DND-41 (cell line): ENCODE measurements around the gene CKAP2L.

Experiments used
- CTCF ChIP-seq: IDR thresholded peaks from 2 replicates; pipeline ENCODE4 v1.5.1; 2012; ENCODE audit warnings: borderline replicate concordance, low read length, moderate library complexity, mild to moderate bottlenecking; ENCODE audit not compliant: poor library complexity, severe bottlenecking; ENCODE audit errors: extremely low read depth
- EZH2 ChIP-seq: IDR thresholded peaks from 3 replicates; pipeline ENCODE4 v1.6.1; 2012; ENCODE audit warnings: borderline replicate concordance, low read depth, mild to moderate bottlenecking, moderate library complexity, low read length, inconsistent platforms; ENCODE audit not compliant: severe bottlenecking

GRCh38 chr2:112765251-112765650, 842 bp upstream of the CKAP2L start:
- TF ChIP-seq CTCF (no peak), EZH2 (no peak)
